NCI-H2196 treated with DMSO at 0.1 percent for 48 hours (cell line): ENCODE data around the gene NFIX.

Experiments used
- DNase-seq: peaks from one replicate; lab custom pipeline; 2025; ENCODE audit not compliant: unreplicated experiment; lab: John Stamatoyannopoulos, UW

NFIX gene

DNA sequence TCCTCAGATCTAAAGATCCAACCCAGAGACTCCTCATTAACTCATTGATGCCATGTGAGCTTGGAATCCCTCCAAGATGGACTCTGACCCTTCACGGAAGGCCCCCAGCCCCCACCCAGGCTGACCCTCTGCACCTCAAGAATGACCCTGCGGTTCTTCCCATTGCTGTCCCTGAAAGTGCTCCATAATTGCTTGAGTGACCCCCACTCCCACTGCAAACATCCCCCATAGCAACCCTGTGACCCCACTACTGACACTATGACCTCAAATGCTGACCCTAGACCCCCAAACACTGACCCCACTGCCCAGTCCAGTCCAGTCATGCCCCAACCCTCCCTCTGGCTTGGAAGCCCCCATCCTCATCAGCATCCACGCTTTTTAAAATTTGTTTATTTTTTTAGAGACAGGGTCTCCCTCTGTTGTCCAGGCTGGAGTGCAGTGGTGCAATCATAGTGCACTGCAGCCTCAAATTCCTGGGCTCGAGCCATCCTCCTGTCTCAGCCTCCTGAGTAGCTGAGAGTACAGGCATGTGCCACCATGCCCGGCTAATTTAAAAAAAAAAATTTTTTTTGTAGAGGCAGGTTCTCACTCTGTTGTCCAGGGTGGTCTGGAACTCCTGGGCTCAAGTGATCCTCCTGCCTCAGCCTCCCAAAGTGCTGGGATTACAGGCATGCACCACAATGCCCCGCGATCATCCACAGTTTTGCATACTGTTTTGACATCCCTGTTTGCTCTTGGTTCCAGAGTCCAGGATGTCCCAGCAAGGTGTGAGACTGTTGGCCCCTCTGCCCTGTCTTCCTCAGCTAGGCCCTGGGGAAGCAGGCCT lies 106.5 kb downstream of the NFIX start:
- DNase-seq = no peak

DNA sequence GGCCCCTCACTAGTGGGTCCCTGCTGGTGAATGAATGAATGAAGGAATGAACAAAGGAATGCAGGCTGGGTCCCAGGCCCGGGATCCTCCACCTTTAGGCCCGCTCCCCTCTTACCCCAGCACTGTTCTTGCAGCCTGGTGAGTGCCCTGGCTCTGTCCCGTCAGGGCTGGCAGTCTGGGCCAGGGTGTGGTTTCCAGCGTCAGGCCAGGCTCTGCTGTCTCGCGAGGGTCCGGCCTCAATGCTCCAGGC lies 107.1 kb downstream of the NFIX start:
- no peak for DNase-seq

DNA sequence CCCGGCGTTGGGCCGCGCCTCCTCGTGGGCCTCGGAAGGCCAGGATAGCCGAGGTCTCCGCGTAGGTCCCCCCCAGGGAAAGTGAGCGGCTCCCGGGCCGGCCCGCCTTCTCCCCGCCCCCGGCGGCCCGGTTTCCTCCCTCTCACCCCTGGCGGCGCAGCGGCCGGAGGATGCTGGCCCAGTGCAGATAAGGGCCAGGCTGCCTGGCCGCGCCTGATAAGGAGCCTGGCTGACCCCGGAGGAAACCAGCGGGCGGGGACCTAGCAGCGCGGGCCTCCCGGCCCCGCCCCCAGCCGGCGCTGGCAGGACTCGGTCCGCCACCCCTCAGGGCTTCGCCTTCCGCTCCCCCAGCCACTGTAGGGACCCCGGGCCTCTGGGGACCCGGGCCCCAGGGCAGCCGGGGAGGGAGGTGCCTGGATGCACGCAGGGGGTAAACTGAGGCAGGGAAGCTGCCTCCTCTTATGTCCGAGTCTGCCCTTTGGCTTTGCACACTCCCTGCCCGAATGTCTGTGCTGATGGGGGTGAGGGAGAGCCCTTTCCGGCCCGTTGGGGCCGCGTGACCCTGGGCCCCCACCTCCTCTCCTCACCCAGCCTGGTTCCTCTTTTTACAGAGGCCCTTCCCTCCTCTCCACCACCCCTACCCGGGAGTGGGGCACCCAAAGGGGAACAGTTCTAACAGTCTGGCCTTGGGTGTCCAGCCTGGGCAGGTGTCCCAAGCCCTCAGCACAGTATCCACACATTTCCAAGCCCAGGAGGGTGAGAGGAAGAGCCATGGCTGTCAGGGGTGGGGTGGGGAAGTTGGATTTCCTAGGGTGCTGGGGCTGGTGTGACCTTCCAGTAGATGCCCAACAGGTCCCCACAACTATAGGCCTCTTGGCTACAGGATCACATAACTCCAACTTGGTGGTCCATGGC lies 107.6 kb downstream of the NFIX start, which contains the start of gene LYL1:
Gene LYL1 (minus strand): TSS at position 193 of the 915 bp plus-strand sequence. CDS start 1,687 bp downstream, outside the sequence.
- no peak for DNase-seq

DNA sequence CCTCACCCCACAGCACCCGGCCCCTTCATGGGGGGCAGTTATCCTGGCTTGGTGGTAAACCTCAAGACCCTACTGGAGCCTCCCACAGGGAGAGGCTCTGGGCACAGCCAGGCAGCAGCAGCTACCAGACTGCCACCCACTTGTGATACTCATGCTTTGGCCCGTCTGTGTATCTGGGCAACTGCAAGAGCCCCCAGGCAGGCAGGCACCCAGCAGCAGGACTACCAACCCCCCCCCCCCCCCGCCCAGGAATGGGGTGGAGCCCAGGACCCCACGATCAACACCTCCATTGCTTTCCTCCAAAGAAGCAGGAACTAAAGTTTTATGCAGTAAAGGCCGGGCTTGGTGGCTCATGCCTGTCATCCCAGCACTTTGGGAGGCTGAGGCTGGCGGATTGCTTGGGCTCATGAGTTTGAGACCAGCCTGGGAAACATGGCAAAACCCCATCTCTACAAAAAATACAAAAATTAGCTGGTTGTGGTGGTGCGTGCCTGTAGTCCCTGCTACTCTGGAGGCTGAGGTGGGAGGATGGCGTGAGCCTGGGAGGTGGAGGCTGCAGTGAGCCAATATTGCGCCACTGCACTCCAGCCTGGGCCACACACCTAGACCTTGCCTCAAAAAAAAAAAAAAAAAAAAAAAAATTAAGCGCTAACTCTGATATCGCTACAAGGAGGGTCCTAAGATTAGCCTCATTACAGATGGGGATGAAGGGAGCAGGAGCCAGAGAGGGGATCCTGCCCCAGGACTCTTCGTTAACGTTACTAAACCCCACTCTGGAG lies 108.5 kb downstream of the NFIX start:
- DNase-seq = no peak

DNA sequence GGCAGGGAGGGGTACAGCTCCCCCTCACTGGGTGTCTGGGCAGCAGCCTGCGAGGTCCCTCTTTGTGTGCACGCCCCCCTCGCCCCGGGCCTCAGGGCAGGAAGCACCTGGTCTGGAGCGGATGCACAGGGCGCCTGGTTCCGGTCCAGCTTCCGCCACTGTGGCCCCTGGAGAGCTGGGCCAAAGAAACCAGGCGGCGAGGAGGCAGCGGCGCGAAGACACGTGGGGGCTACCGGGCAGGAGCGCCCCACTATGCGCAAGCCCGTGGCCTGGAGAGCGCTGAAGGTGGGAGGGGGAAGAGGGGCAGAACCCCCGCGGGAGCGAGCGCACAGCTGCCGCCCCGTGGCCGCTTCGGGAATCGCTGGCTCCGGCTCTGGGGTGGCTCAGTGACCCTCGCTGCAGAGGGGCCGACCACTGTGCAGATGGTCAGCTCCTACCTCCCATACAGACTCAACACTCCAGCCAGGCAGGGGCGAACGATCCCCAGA lies 109.1 kb downstream of the NFIX start:
- no peak for DNase-seq

DNA sequence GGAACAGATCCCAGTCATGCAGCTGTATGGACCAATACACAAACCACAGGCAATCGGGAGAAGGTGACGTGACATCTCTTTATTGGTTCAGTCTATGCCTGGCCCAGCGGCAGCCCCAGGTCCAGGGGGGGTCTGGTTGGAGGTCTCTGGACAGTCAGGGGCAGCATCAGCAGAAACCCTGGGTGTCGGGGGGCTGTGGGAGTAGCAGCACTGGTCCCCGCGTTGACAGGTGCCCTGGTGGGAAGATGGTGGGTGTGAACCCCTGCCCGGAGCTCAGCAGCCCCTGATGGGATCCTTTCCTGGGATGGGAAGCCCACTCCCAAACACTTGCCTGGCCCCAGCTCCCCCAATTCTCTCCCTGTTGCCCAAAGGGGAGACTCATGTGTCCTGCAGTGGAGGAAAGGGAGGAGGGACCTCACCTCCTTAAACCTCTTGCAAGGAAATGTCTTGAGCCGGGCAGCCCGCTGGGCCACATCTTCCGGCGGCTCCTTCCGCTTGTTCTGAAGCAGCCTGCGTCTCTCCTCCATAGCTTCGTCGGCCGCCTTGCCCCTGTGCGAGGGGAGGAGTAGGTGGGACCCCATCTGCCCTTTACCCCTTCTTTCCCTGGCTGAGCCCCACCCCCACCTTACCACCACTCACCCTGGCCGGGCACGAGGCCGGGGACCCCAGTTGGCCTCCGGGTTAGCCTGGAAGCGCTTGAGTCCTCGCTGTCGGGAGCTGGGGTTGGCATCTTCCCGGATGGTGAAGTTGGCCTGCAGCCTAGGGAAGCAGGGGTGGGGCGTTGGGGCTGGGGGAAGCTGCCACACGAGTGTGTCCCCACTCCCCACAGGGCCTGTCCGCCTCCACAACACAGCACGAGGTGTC lies 109.8 kb downstream of the NFIX start:
- no peak for DNase-seq

DNA sequence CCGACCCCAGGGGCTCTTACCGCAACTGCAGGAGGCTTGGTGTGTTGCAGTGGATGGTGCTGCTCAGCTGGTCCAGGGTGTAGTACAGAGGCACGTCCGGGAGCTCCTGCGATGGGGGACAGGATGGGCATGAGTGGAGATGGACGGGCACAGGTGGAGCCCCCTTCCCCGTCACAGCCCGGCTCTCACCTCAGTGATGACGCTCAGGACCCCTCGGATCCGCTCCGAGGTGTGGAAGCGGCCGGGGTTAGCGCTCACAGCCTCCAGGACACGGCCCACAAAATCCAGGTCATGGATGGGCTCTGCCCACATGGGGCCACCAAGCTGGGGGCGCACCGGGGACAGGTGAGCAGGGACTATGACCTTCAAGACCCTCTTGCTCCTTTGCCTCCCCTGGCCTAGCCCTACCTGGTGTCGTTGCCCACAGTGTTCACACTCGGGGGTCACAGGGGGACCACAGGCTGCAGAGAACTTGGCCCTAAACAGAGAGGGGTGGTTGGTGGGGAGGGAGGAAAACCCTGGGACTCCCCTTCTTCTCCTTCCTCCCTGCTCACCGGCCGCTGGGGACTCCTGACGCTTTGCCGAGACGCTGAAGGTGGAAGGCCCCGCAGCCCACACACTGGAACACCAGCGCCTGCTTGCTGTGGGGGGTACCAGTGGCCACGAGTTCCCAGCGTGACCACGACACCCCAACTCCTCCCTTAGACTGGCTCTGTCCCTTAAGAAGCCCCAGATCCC lies 114.3 kb downstream of the NFIX start:
- no peak for DNase-seq

DNA sequence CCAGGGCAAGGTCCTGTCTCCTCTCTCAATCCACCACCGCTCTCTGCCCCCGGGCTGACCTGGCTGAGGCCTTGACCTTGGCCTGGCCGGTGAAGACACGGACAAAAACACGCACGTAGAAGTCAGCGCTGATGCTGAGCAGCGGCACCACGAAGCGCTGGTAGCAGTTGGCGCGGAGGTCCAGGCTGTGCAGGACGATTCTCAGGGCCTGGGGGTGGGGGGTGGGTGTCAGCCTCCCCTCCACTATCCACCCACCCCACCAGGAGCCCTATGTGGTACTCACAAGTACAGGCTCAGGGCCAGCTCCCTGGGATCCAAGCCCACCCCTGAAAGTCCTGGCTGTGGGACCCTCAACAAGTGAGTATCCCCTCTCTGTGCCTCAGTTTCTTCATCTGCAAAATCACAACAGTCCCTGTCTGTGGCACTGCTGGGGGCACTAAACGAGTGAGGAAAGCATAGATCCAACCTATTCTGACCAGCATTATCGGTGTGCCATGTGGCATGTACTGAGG lies 114.9 kb downstream of the NFIX start:
- DNase-seq = no peak

DNA sequence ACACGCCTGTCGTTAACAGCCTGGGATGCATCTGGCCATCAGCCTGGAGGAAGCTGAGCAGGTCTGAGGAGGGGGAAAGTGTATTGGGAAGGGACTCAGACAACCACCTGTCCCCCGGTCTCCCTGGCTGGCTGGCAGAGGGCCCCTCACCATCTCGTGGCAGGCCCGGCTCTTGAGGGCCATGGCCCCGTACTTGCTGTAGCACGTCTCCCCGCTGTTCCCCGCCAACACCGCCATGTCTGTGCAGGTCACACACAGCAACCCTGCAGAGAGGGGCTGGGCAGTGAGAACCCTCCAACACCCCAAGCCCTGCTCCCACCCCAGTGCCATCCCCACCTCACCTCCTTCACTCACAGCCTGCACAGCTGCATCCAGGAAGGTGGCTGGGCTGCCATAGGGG lies 117.3 kb downstream of the NFIX start:
- no peak for DNase-seq

DNA sequence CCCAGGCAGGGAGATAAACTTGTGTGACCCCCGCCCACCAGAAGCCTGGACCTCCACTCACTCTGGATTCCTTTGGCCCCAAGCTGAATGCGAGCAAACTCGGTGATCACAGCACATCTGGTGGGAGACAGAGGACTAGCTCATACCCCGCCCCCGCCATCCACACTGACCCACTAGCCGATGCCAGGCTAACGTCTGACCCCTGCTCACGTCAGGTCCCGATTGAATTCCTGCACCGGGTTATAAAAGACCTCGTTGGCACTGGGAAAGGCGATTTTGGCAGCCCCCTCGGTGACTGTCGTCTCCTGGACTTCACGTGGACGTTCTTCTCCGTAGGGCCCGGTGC lies 120.6 kb downstream of the NFIX start:
- DNase-seq = no peak

DNA sequence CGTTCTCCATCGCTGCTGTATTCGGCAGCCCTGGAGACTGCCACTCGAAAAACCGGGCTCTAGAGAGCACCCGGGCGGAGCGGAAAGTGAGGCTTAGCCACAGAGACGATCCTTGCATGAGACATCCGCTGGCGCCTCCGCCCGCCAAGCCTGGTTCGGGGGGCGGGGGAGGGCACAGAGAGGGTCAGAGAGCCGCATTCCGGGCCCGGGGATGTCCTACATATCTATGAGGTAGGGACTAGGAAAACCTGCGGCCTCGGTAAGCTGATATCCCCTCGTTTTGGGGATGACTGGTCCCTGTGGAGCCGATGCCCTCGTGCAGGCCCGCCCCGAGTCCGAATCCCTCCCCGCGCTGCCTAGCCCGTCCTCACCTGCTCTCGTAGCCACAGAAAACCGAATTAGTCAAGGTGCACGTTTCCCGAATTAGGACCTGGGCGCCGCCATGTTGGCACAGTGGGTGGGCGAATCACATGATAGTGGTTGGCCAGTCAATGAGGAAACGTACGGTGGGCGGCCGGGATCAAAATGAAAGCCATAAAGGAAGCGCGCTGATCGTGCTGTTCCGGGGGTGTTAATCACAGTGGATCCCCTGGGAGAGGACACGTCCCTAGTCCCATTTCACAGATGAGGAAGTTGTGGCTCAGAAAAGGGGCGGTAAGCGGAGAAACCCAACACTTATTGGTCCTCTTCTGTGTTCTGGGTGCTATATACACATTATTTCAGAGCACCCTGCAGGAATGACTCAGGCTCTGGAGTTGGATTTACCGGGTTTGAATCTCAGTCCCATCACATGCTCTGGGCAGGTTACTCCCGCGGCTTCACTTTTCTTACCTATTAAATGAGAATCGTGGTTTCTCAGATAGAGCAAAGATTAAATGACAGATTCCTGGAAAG lies 121.3 kb downstream of the NFIX start, which contains the start of gene TRMT1:
Gene TRMT1 (minus strand): TSS at position 459 of the 894 bp plus-strand sequence. CDS start 341 bp downstream, at position 118.
- peak; percentile 70 for DNase-seq

DNA sequence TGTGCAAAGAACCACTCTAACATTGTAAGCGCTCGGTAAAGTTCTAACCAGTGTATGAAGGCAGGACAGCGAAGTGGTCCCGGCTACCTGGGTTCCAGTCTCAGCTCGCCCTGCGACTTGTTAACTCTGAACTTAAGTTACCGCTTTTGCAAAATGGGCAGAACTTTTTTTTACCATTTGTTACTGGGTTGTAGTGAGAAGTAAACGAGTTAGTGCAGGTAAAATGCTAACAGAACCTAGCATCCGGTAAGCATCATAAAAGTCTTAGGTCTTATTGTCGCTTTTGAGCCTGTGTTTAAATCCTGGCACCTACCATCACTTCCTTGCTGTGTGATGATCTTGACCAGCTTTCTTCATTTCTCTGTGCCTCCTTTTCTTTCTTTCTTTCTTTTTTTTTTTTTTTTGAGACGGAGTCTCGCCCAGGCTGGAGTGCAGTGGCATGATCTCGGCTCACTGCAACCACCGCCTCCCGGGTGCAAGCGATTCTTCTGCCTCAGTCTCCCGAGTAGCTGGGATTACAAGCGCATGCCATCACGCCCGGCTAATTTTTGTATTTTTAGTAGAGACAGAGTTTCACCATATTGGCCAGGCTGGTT lies 122.0 kb downstream of the NFIX start:
- no peak for DNase-seq

DNA sequence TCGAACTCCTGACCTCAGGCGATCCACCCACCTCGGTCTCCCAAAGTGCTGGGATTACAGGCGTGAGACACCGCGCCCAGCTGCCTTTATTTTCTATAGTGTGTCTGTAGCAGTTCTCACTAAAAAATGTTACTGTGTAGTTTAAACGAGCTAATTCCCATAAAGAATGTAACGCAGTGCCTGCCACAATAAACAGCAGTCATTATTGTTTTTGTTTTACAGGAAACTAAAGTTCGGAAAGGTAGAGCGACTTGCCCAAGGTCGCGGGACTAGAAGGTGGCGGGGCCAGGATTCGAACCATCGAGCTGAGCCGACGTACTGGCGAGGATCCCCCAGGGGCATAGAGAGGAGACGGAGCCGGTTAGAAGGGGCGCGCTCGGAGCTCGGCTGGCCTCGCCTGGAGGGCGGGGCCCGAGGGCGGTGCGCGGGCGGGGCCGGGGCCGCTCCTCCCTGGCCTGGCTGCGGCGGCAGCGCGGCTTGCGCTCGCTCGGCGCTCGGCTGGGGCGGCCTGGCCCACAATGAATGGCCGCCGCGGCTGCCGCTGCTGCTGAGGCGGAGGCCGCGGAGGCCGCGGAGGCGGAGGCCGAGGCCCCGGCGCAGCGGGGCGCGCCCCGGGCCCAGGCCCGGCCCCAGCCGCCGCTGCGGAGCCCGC lies 122.6 kb downstream of the NFIX start, which contains the start of gene NACC1:
Gene NACC1 (plus strand): TSS at position 493 of the 652 bp plus-strand sequence. CDS start 16,944 bp downstream, outside the sequence.
- DNase-seq = peak; percentile 88

DNA sequence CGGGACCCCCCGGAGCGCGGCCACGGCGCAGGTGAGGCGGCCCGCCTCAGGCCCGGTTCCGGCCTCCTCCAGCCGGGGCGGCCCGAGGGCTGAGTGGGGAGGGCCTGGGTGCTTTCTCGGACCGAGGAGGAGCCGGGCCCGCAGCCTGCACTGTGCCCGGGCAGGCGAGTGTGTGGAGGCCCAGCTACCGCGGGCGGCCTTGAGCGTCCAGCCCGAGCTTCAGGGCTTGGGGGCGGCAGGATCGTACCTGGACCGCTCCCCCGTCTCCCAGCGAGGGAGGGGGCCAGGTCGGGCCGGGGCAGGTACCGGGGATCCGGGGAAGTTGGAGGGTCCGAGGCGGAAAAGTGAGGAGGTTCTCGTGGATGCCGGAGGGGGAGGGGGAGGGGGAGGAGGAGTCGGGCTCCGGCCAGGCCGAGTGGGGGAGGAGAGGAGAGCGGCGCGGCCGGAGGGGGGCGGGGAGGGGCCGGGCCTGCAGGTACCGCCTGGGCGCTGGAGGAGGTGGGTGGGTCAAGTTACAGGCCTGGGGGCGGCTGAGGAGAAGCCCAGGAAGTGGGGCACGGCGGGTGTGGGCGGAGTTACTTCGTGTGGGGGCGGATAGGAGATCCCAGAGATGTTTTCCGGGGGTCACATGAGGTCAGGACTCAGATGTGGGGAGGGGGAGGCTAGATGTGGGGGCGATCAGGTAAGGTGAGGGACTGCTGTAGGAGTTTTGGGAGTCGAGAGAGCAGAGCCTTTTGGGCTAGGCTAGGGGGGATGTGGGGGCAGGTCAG lies 123.3 kb downstream of the NFIX start:
- DNase-seq = peak; percentile 56

DNA sequence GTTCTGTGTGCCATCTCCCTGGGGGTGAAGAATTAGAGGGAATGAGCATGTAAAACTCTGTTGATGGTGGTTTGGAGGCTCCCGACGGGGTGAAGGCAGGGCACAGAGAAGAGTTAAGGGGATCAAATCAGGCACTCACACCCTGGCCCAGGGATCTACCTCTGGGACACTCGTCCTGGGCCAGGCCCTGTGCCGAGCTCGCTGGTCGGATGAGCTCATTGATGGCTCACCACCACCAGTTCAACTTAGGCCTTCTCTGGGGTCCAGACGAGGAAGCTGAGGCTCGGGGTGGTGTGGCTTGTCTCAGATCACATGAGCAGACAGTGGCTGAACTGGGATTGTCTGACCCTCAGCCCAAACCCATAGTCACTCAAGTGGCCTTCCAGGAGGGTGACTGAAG lies 124.4 kb downstream of the NFIX start:
- no peak for DNase-seq

DNA sequence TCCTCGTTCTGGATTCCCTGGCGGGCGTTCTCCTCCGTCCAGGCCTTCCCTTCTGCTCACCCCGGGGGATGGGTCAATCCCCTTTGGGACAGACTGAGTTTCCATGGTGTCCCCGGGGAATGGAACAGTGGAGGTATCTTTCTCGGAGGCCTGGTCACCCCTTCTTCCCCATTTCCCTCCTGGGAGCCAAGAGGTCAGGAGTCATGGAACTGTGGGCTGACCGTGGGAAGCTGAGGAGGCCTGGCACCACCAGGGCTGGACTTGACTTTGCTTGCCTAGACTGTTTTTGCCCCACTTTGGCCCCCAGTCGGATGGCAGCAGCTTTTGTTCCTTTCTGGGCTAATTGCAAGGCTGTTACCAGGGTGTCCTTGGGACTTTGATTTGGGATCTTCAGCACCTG lies 124.8 kb downstream of the NFIX start:
- DNase-seq = no peak

DNA sequence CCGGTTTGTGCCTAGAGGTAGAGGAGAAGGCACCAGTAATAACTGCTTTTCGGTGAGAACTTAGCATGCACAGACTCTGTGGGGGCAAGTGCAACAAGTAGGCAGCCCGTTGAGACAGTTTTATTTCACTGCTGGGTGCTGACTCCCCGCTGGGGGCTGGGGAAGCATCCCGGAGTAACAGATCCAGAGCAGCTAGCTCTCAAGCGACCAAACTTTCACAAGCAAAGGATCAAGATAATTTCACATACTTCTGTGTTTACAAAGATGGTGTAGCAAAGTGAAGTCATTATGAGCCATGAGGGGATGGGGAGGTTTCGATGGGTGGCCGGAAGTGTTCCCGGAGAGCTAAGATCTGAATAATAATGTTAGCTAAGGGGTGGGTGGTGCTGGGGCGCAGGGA lies 125.5 kb downstream of the NFIX start:
- no peak for DNase-seq
